GM19238 (cell line): Measurements from ENCODE around the gene GNGT1.

Source experiments
- DNase-seq: peaks from one replicate; pipeline ENCODE4 v3.0.0; 2011; ENCODE audit warnings: low spot score; ENCODE audit not compliant: insufficient read length

GNGT1 gene

GRCh38 chr7:93938293-93938692 lies 31.9 kb downstream of the GNGT1 start:
- no peak for DNase-seq

DNA sequence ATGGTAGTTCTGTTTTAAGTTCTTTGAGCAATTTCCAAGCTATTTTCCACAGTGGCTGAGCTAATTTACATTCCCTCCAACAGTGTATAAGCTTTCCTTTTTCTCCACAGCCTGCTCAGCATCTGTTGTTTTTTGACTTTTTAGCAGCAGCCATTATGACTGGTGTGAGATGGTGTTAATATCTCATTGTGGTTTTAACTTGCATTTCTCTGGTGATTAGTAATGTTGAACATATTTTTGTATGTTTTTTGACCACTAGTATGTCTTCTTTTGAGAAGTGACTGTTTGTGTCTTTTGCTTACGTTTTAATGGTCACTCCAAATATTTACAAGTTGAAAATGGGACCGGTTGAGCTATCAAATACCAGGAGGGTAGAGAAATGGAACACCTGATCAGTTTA lies 35.6 kb downstream of the GNGT1 start:
- no peak for DNase-seq

GRCh38 chr7:93943816-93944540 lies 37.6 kb downstream of the GNGT1 start:
- no peak for DNase-seq

DNA sequence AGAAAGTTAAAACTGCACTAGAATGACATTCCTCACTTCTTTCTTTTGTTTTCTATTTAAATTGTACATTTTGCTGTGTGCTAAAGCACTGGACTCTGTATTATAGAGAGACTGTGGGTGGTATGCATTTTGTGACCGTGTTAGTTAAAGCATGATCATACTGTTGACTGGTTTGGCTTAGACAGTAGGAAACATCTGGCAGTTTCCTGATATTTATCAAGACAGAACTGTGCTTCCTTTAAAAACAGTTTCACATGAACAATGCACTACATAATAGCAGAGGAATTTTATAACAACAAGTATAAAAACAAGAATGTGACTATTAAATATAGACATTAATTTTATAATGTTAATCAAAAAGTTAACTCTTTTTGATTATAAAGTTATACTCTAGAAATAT lies 38.3 kb downstream of the GNGT1 start:
- DNase-seq, result no peak

- no peak for DNase-seq
Measured at GRCh38 chr7:93945083-93945482, 38.7 kb downstream of the GNGT1 start.

DNA sequence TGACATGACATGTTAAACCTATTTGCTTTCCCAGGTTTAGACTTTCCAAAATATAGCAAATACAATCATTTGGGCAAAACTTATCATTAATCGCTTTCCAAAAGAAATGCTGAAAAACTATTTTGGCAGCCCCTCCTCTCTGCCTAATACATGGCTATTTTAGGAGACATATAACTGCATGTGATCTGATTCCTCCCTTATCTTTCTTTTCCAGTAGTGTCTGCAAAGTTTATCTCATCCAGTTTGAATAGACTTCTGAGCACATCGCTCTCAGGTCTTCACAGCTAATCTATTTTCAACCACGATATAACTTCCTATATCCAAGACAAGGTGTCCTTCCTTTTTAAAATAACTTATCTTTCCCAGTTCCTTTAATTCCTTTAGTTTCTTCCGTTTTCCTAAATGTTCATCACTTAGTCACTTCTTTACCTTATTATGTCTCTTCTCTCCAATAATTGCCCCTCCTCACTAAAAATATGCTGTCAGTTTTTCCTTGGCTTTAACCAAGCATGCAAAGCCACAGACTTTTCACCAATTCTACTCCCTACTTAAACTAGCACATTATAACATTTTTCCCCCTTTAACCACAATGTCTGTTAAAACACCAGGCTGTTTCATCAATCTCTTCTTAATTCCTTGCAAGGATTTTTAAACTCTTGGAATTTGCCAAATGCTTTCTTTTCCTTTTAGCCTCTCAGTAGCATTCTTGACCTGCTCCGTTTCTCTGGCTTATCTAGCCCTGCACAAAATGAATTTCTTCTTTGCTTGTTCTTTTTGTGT lies 39.6 kb downstream of the GNGT1 start:
- no peak for DNase-seq

GRCh38 chr7:93948106-93948505 lies 41.7 kb downstream of the GNGT1 start:
- no peak for DNase-seq

GRCh38 chr7:93948873-93949272 lies 42.5 kb downstream of the GNGT1 start:
- DNase-seq, result no peak

- no peak for DNase-seq
Measured at GRCh38 chr7:93949423-93949822, 43.1 kb downstream of the GNGT1 start.

- no peak for DNase-seq
Measured at GRCh38 chr7:93955304-93955703, 48.9 kb downstream of the GNGT1 start.

- DNase-seq, result no peak
Measured at GRCh38 chr7:93957767-93958166, 51.4 kb downstream of the GNGT1 start.

GRCh38 chr7:93958216-93958615 lies 51.8 kb downstream of the GNGT1 start:
- no peak for DNase-seq

- no peak for DNase-seq
Measured at GRCh38 chr7:93958651-93959050, 52.3 kb downstream of the GNGT1 start.
